T-helper 1 cell treated with Interleukin-12 subunit alpha and Interleukin-12 subunit beta and Interleukin-4 antibody, amounts not matched to agents 30 μg/mL and 1 μg/mL, for 36 hours (primary cell): ENCODE measurements around the gene MAPK8.

Experiments
- H3K27ac Mint-ChIP-seq: one replicate; pipeline ENCODE4 v1.8.0; 2021; ENCODE audit warnings: mild to moderate bottlenecking, mixed read lengths
- H3K27me3 Mint-ChIP-seq: one replicate; pipeline ENCODE4 v1.8.0; 2021; ENCODE audit warnings: low read depth, mixed read lengths
- H3K36me3 Mint-ChIP-seq: one replicate; pipeline ENCODE4 v1.8.0; 2021; ENCODE audit warnings: low read depth, mixed read lengths
- H3K4me1 Mint-ChIP-seq: one replicate; pipeline ENCODE4 v1.8.0; 2021; ENCODE audit warnings: low read depth, mixed read lengths
- H3K4me3 Mint-ChIP-seq: one replicate; pipeline ENCODE4 v1.8.0; 2021; ENCODE audit warnings: mild to moderate bottlenecking, moderate library complexity, mixed read lengths
- H3K9me3 Mint-ChIP-seq: one replicate; pipeline ENCODE4 v1.8.0; 2021; ENCODE audit warnings: mixed read lengths

MAPK8 gene

GRCh38 chr10:48399056-48399541 is 92.6 kb downstream of the MAPK8 start:
- Mint-ChIP-seq H3K4me3 (no peak overlapping the region), H3K36me3 (no peaks in the 10 kb centered on the region), H3K9me3 (no peaks in the 10 kb centered on the region), H3K27me3 (peaks cover 3% of the 10 kb centered on the region), H3K4me1 (peaks cover 4% of the 10 kb centered on the region), H3K27ac (no peak overlapping the region)

GRCh38 chr10:48399551-48399950 is 93.1 kb downstream of the MAPK8 start:
- no peak overlapping the region for H3K4me3 Mint-ChIP-seq
- peaks cover 3% of the 10 kb centered on the region for H3K27me3 Mint-ChIP-seq
- no peaks in the 10 kb centered on the region for H3K9me3 Mint-ChIP-seq
- no peaks in the 10 kb centered on the region for H3K36me3 Mint-ChIP-seq
- no peak overlapping the region for H3K27ac Mint-ChIP-seq
- peaks cover 4% of the 10 kb centered on the region for H3K4me1 Mint-ChIP-seq

GRCh38 chr10:48400129-48400849 is 93.8 kb downstream of the MAPK8 start:
- no peak overlapping the region for H3K4me3 Mint-ChIP-seq
- no peak overlapping the region for H3K27ac Mint-ChIP-seq
- H3K36me3 Mint-ChIP-seq: peaks cover 2% of the 10 kb centered on the region
- peaks cover 4% of the 10 kb centered on the region for H3K4me1 Mint-ChIP-seq
- H3K9me3 Mint-ChIP-seq: no peaks in the 10 kb centered on the region
- H3K27me3 Mint-ChIP-seq: peaks cover 3% of the 10 kb centered on the region

- Mint-ChIP-seq H3K4me1 (peaks cover 4% of the 10 kb centered on the region), H3K9me3 (no peaks in the 10 kb centered on the region), H3K36me3 (peaks cover 2% of the 10 kb centered on the region), H3K4me3 (no peak overlapping the region), H3K27ac (no peak overlapping the region), H3K27me3 (peaks cover 3% of the 10 kb centered on the region)
Measured at GRCh38 chr10:48400850-48401220, 94.4 kb downstream of the MAPK8 start.

- H3K4me3 Mint-ChIP-seq: no peak overlapping the region
- peaks cover 4% of the 10 kb centered on the region for H3K4me1 Mint-ChIP-seq
- H3K36me3 Mint-ChIP-seq: peaks cover 2% of the 10 kb centered on the region
- no peaks in the 10 kb centered on the region for H3K27me3 Mint-ChIP-seq
- no peaks in the 10 kb centered on the region for H3K9me3 Mint-ChIP-seq
- no peak overlapping the region for H3K27ac Mint-ChIP-seq
Measured at GRCh38 chr10:48404646-48405045, 98.2 kb downstream of the MAPK8 start.

- H3K9me3 Mint-ChIP-seq: no peaks in the 10 kb centered on the region
- no peak overlapping the region for H3K4me3 Mint-ChIP-seq
- H3K36me3 Mint-ChIP-seq: peaks cover 11% of the 10 kb centered on the region
- no peaks in the 10 kb centered on the region for H3K4me1 Mint-ChIP-seq
- no peak overlapping the region for H3K27ac Mint-ChIP-seq
- H3K27me3 Mint-ChIP-seq: no peaks in the 10 kb centered on the region
Measured at GRCh38 chr10:48406204-48406603, 99.7 kb downstream of the MAPK8 start.

GRCh38 chr10:48406658-48407057 is 100.2 kb downstream of the MAPK8 start:
- Mint-ChIP-seq H3K27me3 (no peaks in the 10 kb centered on the region), H3K4me1 (no peaks in the 10 kb centered on the region), H3K36me3 (peaks cover 11% of the 10 kb centered on the region), H3K27ac (no peak overlapping the region), H3K4me3 (no peak overlapping the region), H3K9me3 (no peaks in the 10 kb centered on the region)

GRCh38 chr10:48410503-48410902 is 104.0 kb downstream of the MAPK8 start:
- H3K4me1 Mint-ChIP-seq: no peaks in the 10 kb centered on the region
- no peak overlapping the region for H3K4me3 Mint-ChIP-seq
- no peaks in the 10 kb centered on the region for H3K27me3 Mint-ChIP-seq
- H3K27ac Mint-ChIP-seq: no peak overlapping the region
- peaks cover 16% of the 10 kb centered on the region for H3K9me3 Mint-ChIP-seq
- peaks cover 27% of the 10 kb centered on the region for H3K36me3 Mint-ChIP-seq

- Mint-ChIP-seq H3K27ac (no peak overlapping the region), H3K36me3 (peaks cover 27% of the 10 kb centered on the region), H3K4me1 (no peaks in the 10 kb centered on the region), H3K9me3 (peaks cover 16% of the 10 kb centered on the region), H3K27me3 (no peaks in the 10 kb centered on the region), H3K4me3 (no peak overlapping the region)
Measured at GRCh38 chr10:48411510-48411909, 105.0 kb downstream of the MAPK8 start.

- Mint-ChIP-seq H3K9me3 (peaks cover 16% of the 10 kb centered on the region), H3K4me3 (no peak overlapping the region), H3K36me3 (peaks cover 27% of the 10 kb centered on the region), H3K27me3 (no peaks in the 10 kb centered on the region), H3K4me1 (no peaks in the 10 kb centered on the region), H3K27ac (no peak overlapping the region)
Measured at GRCh38 chr10:48412081-48412480, 105.6 kb downstream of the MAPK8 start.

- Mint-ChIP-seq H3K4me3 (no peak overlapping the region), H3K27me3 (no peaks in the 10 kb centered on the region)
Measured at GRCh38 chr10:48412933-48413332, 106.5 kb downstream of the MAPK8 start.

GRCh38 chr10:48414160-48414559 is 107.7 kb downstream of the MAPK8 start:
- Mint-ChIP-seq H3K9me3 (peaks cover 16% of the 10 kb centered on the region), H3K4me3 (no peak overlapping the region), H3K27ac (no peak overlapping the region), H3K36me3 (peaks cover 27% of the 10 kb centered on the region), H3K4me1 (no peaks in the 10 kb centered on the region), H3K27me3 (no peaks in the 10 kb centered on the region)

More at GRCh38 chr10:48412933-48413332, 106.5 kb downstream of the MAPK8 start:
- H3K9me3 Mint-ChIP-seq: peaks cover 16% of the 10 kb centered on the region
- peaks cover 27% of the 10 kb centered on the region for H3K36me3 Mint-ChIP-seq
- H3K27ac Mint-ChIP-seq: no peak overlapping the region
- no peaks in the 10 kb centered on the region for H3K4me1 Mint-ChIP-seq

GRCh38 chr10:48414778-48415177 is 108.3 kb downstream of the MAPK8 start:
- H3K4me1 Mint-ChIP-seq: no peaks in the 10 kb centered on the region
- peaks cover 27% of the 10 kb centered on the region for H3K36me3 Mint-ChIP-seq
- no peak overlapping the region for H3K27ac Mint-ChIP-seq
- H3K9me3 Mint-ChIP-seq: peaks cover 16% of the 10 kb centered on the region
- no peak overlapping the region for H3K4me3 Mint-ChIP-seq
- H3K27me3 Mint-ChIP-seq: no peaks in the 10 kb centered on the region

- H3K4me3 Mint-ChIP-seq: no peak overlapping the region
- peaks cover 17% of the 10 kb centered on the region for H3K36me3 Mint-ChIP-seq
- no peaks in the 10 kb centered on the region for H3K4me1 Mint-ChIP-seq
- no peaks in the 10 kb centered on the region for H3K27me3 Mint-ChIP-seq
- peaks cover 16% of the 10 kb centered on the region for H3K9me3 Mint-ChIP-seq
- no peak overlapping the region for H3K27ac Mint-ChIP-seq
Measured at GRCh38 chr10:48416584-48417232, 110.2 kb downstream of the MAPK8 start.

GRCh38 chr10:48417374-48417773 is 110.9 kb downstream of the MAPK8 start:
- no peak overlapping the region for H3K27ac Mint-ChIP-seq
- peaks cover 10% of the 10 kb centered on the region for H3K9me3 Mint-ChIP-seq
- no peaks in the 10 kb centered on the region for H3K27me3 Mint-ChIP-seq
- H3K36me3 Mint-ChIP-seq: peaks cover 11% of the 10 kb centered on the region
- H3K4me3 Mint-ChIP-seq: no peak overlapping the region
- H3K4me1 Mint-ChIP-seq: no peaks in the 10 kb centered on the region
